ENCODE results near the gene KCNC3. TPM values are rescaled to one million over a fixed set of nuclear protein-coding genes. Genes with fewer than 3 reads are reported as not detected.
"Not testable (repeated sequence)": the region's sequence is repeated elsewhere in the genome, so short reads cannot be mapped to it uniquely, and the experiment has no call there.

KCNC3 gene
- total RNA-seq, 2 experiments from 2014 or later: 1.6 to 2.0 TPM

- Mint-ChIP-seq H3K4me3 (peak overlapping the region; percentile 94), H3K27me3 (no peaks in the 10 kb centered on the region), H3K27ac (peak overlapping the region; percentile 98), H3K4me1 (ENCODE audit: low read depth) (peaks cover 51% of the 10 kb centered on the region), H3K36me3 (ENCODE audit: low read depth) (peaks cover 7% of the 10 kb centered on the region), H3K9me3 (no peaks in the 10 kb centered on the region)
- peak; percentile 92 for TF ChIP-seq CTCF (IDR thresholded peaks at IDR 0.05)
- POLR2A ChIA-PET: interaction anchor here (0.6 to 2.8 kb wide), 23 partner anchors 10 to 565 kb away, joined by 3 to 43 read pairs (median 6); partner anchors contain the start of genes GARIN5A, JOSD2, KCNC3 and NAPSA
- peak; percentile 73 to 94 (median 85) for DNase-seq
- Histone ChIP-seq H3K27me3 (ENCODE audit: control insufficient read depth in 1 of 2, insufficient read depth in 2 of 2, low read length in 2 of 2) (no peaks in the 10 kb centered on the region), H3K27ac (ENCODE audit: low read depth in 1 of 2, low read length in 2 of 2) (peak overlapping the region; percentile 94 to 96), H3K9me3 (ENCODE audit: control insufficient read depth in 1 of 2, insufficient read depth in 1 of 2, low read length in 2 of 2) (peaks cover 0 to 4% of the 10 kb centered on the region in 2 experiments), H3K4me1 (ENCODE audit: insufficient read depth, low read length) (peaks cover 34% of the 10 kb centered on the region), H3K4me3 (ENCODE audit: low read length) (peak overlapping the region; percentile 62), H3K36me3 (ENCODE audit: insufficient read depth, low read length) (no peaks in the 10 kb centered on the region)
- peak; percentile 84 for ATAC-seq (ENCODE audit: poor library complexity)
- CTCF ChIA-PET: interaction anchor here (0.5 to 2.7 kb wide), 16 partner anchors 8 to 426 kb away, joined by 3 to 28 read pairs (median 4); partner anchors contain the start of genes JOSD2, KCNC3, NAPSA and NR1H2
- intact Hi-C loops (cut with DNase I, micrococcal nuclease): loop anchor here (1.0 to 5.0 kb wide), 7 partner anchors 24 to 565 kb away; partner anchors contain the start of gene POLD1 (in 1 of the 2)
These were observed 28.3 kb upstream of the KCNC3 start for GRCh38 chr19:50357178-50358100.

- ChIA-PET POLR2A (interaction anchor here (0.6 to 2.8 kb wide), 15 partner anchors 10 to 565 kb away, joined by 3 to 43 read pairs (median 7); partner anchors contain the start of genes JOSD2, KCNC3, NAPSA and NR1H2), CTCF (interaction anchor here (0.7 to 2.7 kb wide), 12 partner anchors 8 to 199 kb away, joined by 3 to 28 read pairs (median 5); partner anchors contain the start of genes JOSD2, KCNC3, NAPSA and NR1H2)
- TF ChIP-seq CTCF (IDR thresholded peaks at IDR 0.05): no peak
- Mint-ChIP-seq H3K27me3 (no peaks in the 10 kb centered on the region), H3K36me3 (ENCODE audit: low read depth) (peaks cover 7% of the 10 kb centered on the region), H3K4me1 (ENCODE audit: low read depth) (peaks cover 44% of the 10 kb centered on the region), H3K4me3 (peak overlapping the region; percentile 94), H3K27ac (peak overlapping the region; percentile 98), H3K9me3 (no peaks in the 10 kb centered on the region)
- Histone ChIP-seq H3K4me1 (ENCODE audit: insufficient read depth, low read length) (peaks cover 34% of the 10 kb centered on the region), H3K9me3 (ENCODE audit: control insufficient read depth in 1 of 2, insufficient read depth in 1 of 2, low read length in 2 of 2) (peaks cover 0 to 4% of the 10 kb centered on the region in 2 experiments), H3K36me3 (ENCODE audit: insufficient read depth, low read length) (no peaks in the 10 kb centered on the region), H3K4me3 (ENCODE audit: low read length) (peak overlapping the region; percentile 62), H3K27me3 (ENCODE audit: control insufficient read depth in 1 of 2, insufficient read depth in 2 of 2, low read length in 2 of 2) (no peaks in the 10 kb centered on the region), H3K27ac (ENCODE audit: low read depth in 1 of 2, low read length in 2 of 2) (peak overlapping the region in 1 of 2 donors; percentile 94)
- DNase-seq (no peak), ATAC-seq (ENCODE audit: poor library complexity) (no peak)
- intact Hi-C loops (cut with DNase I, micrococcal nuclease): loop anchor here (1.0 to 5.0 kb wide), 7 partner anchors 23 to 566 kb away; partner anchors contain the start of gene POLD1 (in 1 of the 2)
These were observed 27.6 kb upstream of the KCNC3 start for GRCh38 chr19:50356691-50357177.

- intact Hi-C loops (cut with DNase I, micrococcal nuclease); DNase-seq; H3K27me3 Mint-ChIP-seq: not testable (repeated sequence)
These were observed 24.3 kb upstream of the KCNC3 start for GRCh38 chr19:50353487-50353880.

More at GRCh38 chr19:50353487-50353880, 24.3 kb upstream of the KCNC3 start:
- H3K27ac Mint-ChIP-seq; H3K36me3 Mint-ChIP-seq (ENCODE audit: low read depth); H3K36me3 ChIP-seq (ENCODE audit: insufficient read depth, low read length); H3K27me3 ChIP-seq (ENCODE audit: control insufficient read depth in 1 of 2, insufficient read depth in 2 of 2, low read length in 2 of 2); H3K4me3 Mint-ChIP-seq; H3K4me3 ChIP-seq (ENCODE audit: low read length); H3K9me3 ChIP-seq (ENCODE audit: control insufficient read depth in 1 of 2, insufficient read depth in 1 of 2, low read length in 2 of 2); H3K9me3 Mint-ChIP-seq; CTCF ChIA-PET; H3K27ac ChIP-seq (ENCODE audit: low read depth in 1 of 2, low read length in 2 of 2); POLR2A ChIA-PET; ATAC-seq (ENCODE audit: poor library complexity): not testable (repeated sequence)
- peaks cover 11% of the 10 kb centered on the region for H3K4me1 ChIP-seq (ENCODE audit: insufficient read depth, low read length)
- peaks cover 15% of the 10 kb centered on the region for H3K4me1 Mint-ChIP-seq (ENCODE audit: low read depth)
